ENCODE results near the gene RAB4A. TPM values are rescaled to one million over a fixed set of nuclear protein-coding genes. Genes with fewer than 3 reads are reported as not detected.

RAB4A gene
- polyA plus RNA-seq, 2 of the 4 experiments (the other 2 are of a cell fraction), result 31.5 to 38.4 TPM

- TF ChIP-seq EHF (CRISPR knock-in tag; IDR thresholded peaks at IDR 0.05) (no peak), RARB (CRISPR knock-in tag; IDR thresholded peaks at IDR 0.05) (no peak), EHMT2 (IDR thresholded peaks at IDR 0.05; ENCODE audit: low read depth) (no peak), CTCF (IDR thresholded peaks at IDR 0.05) (no peak), ATOH8 (CRISPR knock-in tag; IDR thresholded peaks at IDR 0.05; ENCODE audit: low read depth) (no peak), ESRRA (IDR thresholded peaks at IDR 0.05; ENCODE audit: borderline replicate concordance, low read length) (no peak), JUNB (IDR thresholded peaks at IDR 0.05) (no peak), BHLHE40 (IDR thresholded peaks at IDR 0.05; ENCODE audit: low read depth, low read length) (no peak), CHD2 (IDR thresholded peaks at IDR 0.05; ENCODE audit: low read length, partially characterized antibody) (no peak), ZFP36 (IDR thresholded peaks at IDR 0.05; ENCODE audit: borderline replicate concordance, partially characterized antibody) (no peak)
- 89% methylated on average over 7 of the region's 7 CpGs for WGBS (ENCODE audit: missing lambda C conversion rate)
- H3K4me1 ChIP-seq, result no peaks in the 10 kb centered on the region
- H3K4me2 ChIP-seq, result no peak overlapping the region
- ChIA-PET CTCF (interaction anchor here (0.9 to 1.8 kb wide), 4 partner anchors 9 to 655 kb away, joined by 3 to 6 read pairs (median 4); no protein-coding TSS in a partner anchor), POLR2A (no interaction called here)
- no peaks in the 10 kb centered on the region for H3K9me3 ChIP-seq
- no peak overlapping the region for H3K27ac ChIP-seq
- no peak for FAIRE-seq
- DNase-seq (ENCODE audit: low read depth in 1 of 2, low spot score in 1 of 2), result no peak
- ATAC-seq, result no peak
- no peak overlapping the region for H3K4me3 ChIP-seq
Observed at GRCh38 chr1:229319487-229319886, 48.6 kb downstream of the RAB4A start.

- ATAC-seq (no peak), FAIRE-seq (no peak), DNase-seq (ENCODE audit: low read depth in 1 of 2, low spot score in 1 of 2) (no peak)
- TF ChIP-seq HDAC2 (IDR thresholded peaks at IDR 0.05) (no peak), RARB (CRISPR knock-in tag; IDR thresholded peaks at IDR 0.05) (no peak), JUNB (IDR thresholded peaks at IDR 0.05) (no peak), POLR2AphosphoS2 (conservative IDR thresholded peaks at IDR 0.05; ENCODE audit: low read length) (no peak), PBX3 (IDR thresholded peaks at IDR 0.05) (no peak), ZSCAN20 (CRISPR knock-in tag; IDR thresholded peaks at IDR 0.05) (no peak), ESRRA (IDR thresholded peaks at IDR 0.05; ENCODE audit: borderline replicate concordance, low read length) (no peak), CHD2 (IDR thresholded peaks at IDR 0.05; ENCODE audit: low read length, partially characterized antibody) (no peak), E2F6 (IDR thresholded peaks at IDR 0.05; ENCODE audit: borderline replicate concordance, low read depth) (no peak)
- Histone ChIP-seq H3K9me3 (no peaks in the 10 kb centered on the region), H3K4me1 (no peaks in the 10 kb centered on the region), H3K27ac (no peak overlapping the region), H3K4me3 (no peak overlapping the region), H3K4me2 (no peak overlapping the region)
- ChIA-PET CTCF (no interaction called here), POLR2A (no interaction called here)
- WGBS (ENCODE audit: missing lambda C conversion rate), result 78% methylated on average over 7 of the region's 7 CpGs
Observed at GRCh38 chr1:229323201-229323600, 52.3 kb downstream of the RAB4A start.

- no peak for FAIRE-seq
- Histone ChIP-seq H3K9me3 (no peaks in the 10 kb centered on the region), H3K4me3 (no peak overlapping the region), H3K4me1 (no peaks in the 10 kb centered on the region), H3K4me2 (no peak overlapping the region), H3K27ac (no peak overlapping the region)
- 80% methylated on average over 2 of the region's 2 CpGs for WGBS (ENCODE audit: missing lambda C conversion rate)
- ATAC-seq, result no peak
- TF ChIP-seq ZSCAN20 (CRISPR knock-in tag; IDR thresholded peaks at IDR 0.05) (no peak), HMGXB4 (CRISPR knock-in tag; IDR thresholded peaks at IDR 0.05; ENCODE audit: borderline replicate concordance) (no peak), RNF2 (IDR thresholded peaks at IDR 0.05; ENCODE audit: borderline replicate concordance, low read depth) (no peak), HOXA7 (CRISPR knock-in tag; IDR thresholded peaks at IDR 0.05) (no peak), MYC (IDR thresholded peaks at IDR 0.05; ENCODE audit: borderline replicate concordance, low read length) (no peak), CBX2 (IDR thresholded peaks at IDR 0.05; ENCODE audit: borderline replicate concordance, low read depth) (no peak), KDM5A (IDR thresholded peaks at IDR 0.05) (no peak), PHF8 (IDR thresholded peaks at IDR 0.05; ENCODE audit: borderline replicate concordance, low read depth) (no peak), FOSL2 (IDR thresholded peaks at IDR 0.05) (no peak), FOSL2 (CRISPR knock-in tag; IDR thresholded peaks at IDR 0.05) (no peak), CHD4 (IDR thresholded peaks at IDR 0.05; ENCODE audit: borderline replicate concordance) (no peak), HES2 (IDR thresholded peaks at IDR 0.05) (no peak), ESRRA (IDR thresholded peaks at IDR 0.05; ENCODE audit: borderline replicate concordance, low read length) (no peak), CHD2 (IDR thresholded peaks at IDR 0.05; ENCODE audit: low read length, partially characterized antibody) (no peak), ZC3H11A (IDR thresholded peaks at IDR 0.05) (no peak)
- POLR2A ChIA-PET, result no interaction called here
- CTCF ChIA-PET, result interaction anchor here (1.1 kb wide), 1 partner anchor 28 kb away, joined by 3 read pairs; no protein-coding TSS in a partner anchor
- no peak for DNase-seq (ENCODE audit: low read depth in 1 of 2, low spot score in 1 of 2)
Observed at GRCh38 chr1:229323885-229324553, 53.1 kb downstream of the RAB4A start.

Measured in A549 (cell line).